OCI-LY1 (cell line): Measurements from ENCODE around the gene ZBTB20.

Source experiments
- H2AFZ ChIP-seq: fragments of 200-600 bp; sonication (generic), shearing (Covaris generic); 2 replicates; pipeline ENCODE4 v1.6.0; 2014; ENCODE audit warnings: antibody characterized with exemption, mild to moderate bottlenecking, low read length
- H3F3A ChIP-seq: fragments of 200-600 bp; sonication (generic), shearing (Covaris generic); 2 replicates; pipeline ENCODE4 v1.6.0; 2014; ENCODE audit warnings: mild to moderate bottlenecking, antibody characterized with exemption, low read length, moderate library complexity; ENCODE audit not compliant: insufficient read depth
- H3K27ac ChIP-seq: fragments of 200-600 bp; sonication (generic); 2 replicates; pipeline ENCODE4 v1.5.1; 2014; ENCODE audit warnings: low read length, mixed run types, mild to moderate bottlenecking, low read depth; ENCODE audit not compliant: poor library complexity, severe bottlenecking
- H3K27me3 ChIP-seq: fragments of 200-600 bp; sonication (generic); 2 replicates; pipeline ENCODE4 v1.6.0; 2014; ENCODE audit warnings: antibody characterized with exemption, mild to moderate bottlenecking, low read length, moderate library complexity; ENCODE audit not compliant: insufficient read depth
- H3K36me3 ChIP-seq: fragments of 200-600 bp; sonication (generic); 2 replicates; pipeline ENCODE4 v1.6.1; 2014; ENCODE audit warnings: mild to moderate bottlenecking, antibody characterized with exemption, low read length, moderate library complexity, mixed read lengths; ENCODE audit not compliant: insufficient read depth
- H3K4me1 ChIP-seq: fragments of 200-600 bp; sonication (generic); 2 replicates; pipeline ENCODE4 v1.5.1; 2014; ENCODE audit warnings: mild to moderate bottlenecking, low read length, moderate library complexity; ENCODE audit not compliant: insufficient read depth, severe bottlenecking
- H3K4me2 ChIP-seq: fragments of 200-600 bp; sonication (generic), shearing (Covaris generic); 2 replicates; pipeline ENCODE4 v1.6.1; 2014; ENCODE audit warnings: low read length
- H3K4me3 ChIP-seq: fragments of 200-600 bp; sonication (generic); 2 replicates; pipeline ENCODE4 v1.5.1; 2014; ENCODE audit warnings: low read length, low read depth, mild to moderate bottlenecking, mixed read lengths; ENCODE audit not compliant: poor library complexity, severe bottlenecking
- H3K79me2 ChIP-seq: fragments of 200-600 bp; shearing (Covaris generic); 2 replicates; pipeline ENCODE4 v1.6.1; 2016; ENCODE audit warnings: mixed run types, low read length, mixed read lengths; ENCODE audit not compliant: insufficient read depth
- H3K9ac ChIP-seq: fragments of 200-600 bp; sonication (generic), shearing (Covaris generic); 2 replicates; pipeline ENCODE4 v1.6.1; 2014; ENCODE audit warnings: mild to moderate bottlenecking, low read length, mixed read lengths
- H3K9me2 ChIP-seq: fragments of 200-600 bp; sonication (generic), shearing (Covaris generic); 2 replicates; pipeline ENCODE4 v1.6.1; 2014; ENCODE audit warnings: low read depth, mild to moderate bottlenecking, low read length, mixed read lengths
- H3K9me3 ChIP-seq: fragments of 200-600 bp; shearing (Covaris generic); 2 replicates; pipeline ENCODE4 v1.6.1; 2014; ENCODE audit warnings: low read length, mixed read lengths
- H4K20me1 ChIP-seq: fragments of 200-600 bp; sonication (generic), shearing (Covaris generic); 2 replicates; pipeline ENCODE4 v1.6.0; 2016; ENCODE audit warnings: mild to moderate bottlenecking, low read length; ENCODE audit not compliant: insufficient read depth
- CTCF ChIP-seq: fragments of 200-600 bp; sonication (generic), shearing (Covaris generic); IDR thresholded peaks from 2 replicates; pipeline ENCODE4 v1.5.1; 2017; ENCODE audit warnings: mild to moderate bottlenecking, antibody characterized with exemption, low read length, moderate library complexity, mixed read lengths
- EZH2 ChIP-seq: fragments of 200-600 bp; sonication (generic), shearing (Covaris generic); IDR thresholded peaks from 2 replicates; pipeline ENCODE4 v1.8.0; 2017; ENCODE audit warnings: borderline replicate concordance, mixed run types, mild to moderate bottlenecking, antibody characterized with exemption, low read length, moderate library complexity, mixed read lengths

ZBTB20 gene

GRCh38 chr3:114660124-114660523, 487.0 kb downstream of the ZBTB20 start:
- Histone ChIP-seq H4K20me1 (no peaks in the 10 kb centered on the region), H3K4me2 (no peak overlapping the region), H3K27me3 (no peaks in the 10 kb centered on the region), H3K27ac (no peak overlapping the region), H3K79me2 (no peaks in the 10 kb centered on the region), H3K4me1 (no peaks in the 10 kb centered on the region), H3K4me3 (no peak overlapping the region), H2AFZ (no peak overlapping the region), H3K36me3 (no peaks in the 10 kb centered on the region), H3F3A (no peaks in the 10 kb centered on the region), H3K9ac (no peak overlapping the region), H3K9me3 (no peaks in the 10 kb centered on the region), H3K9me2 (no peaks in the 10 kb centered on the region)
- no peak for TF ChIP-seq CTCF
- no peak for TF ChIP-seq EZH2

GRCh38 chr3:114659109-114660061, 487.7 kb downstream of the ZBTB20 start:
- no peak for TF ChIP-seq EZH2
- TF ChIP-seq CTCF = no peak
- H4K20me1 ChIP-seq = no peaks in the 10 kb centered on the region
- no peaks in the 10 kb centered on the region for H3K9me3 ChIP-seq
- no peaks in the 10 kb centered on the region for H3K27me3 ChIP-seq
- H3K9ac ChIP-seq = no peak overlapping the region
- H3K4me1 ChIP-seq = no peaks in the 10 kb centered on the region
- no peaks in the 10 kb centered on the region for H3K79me2 ChIP-seq
- H3K4me2 ChIP-seq = no peak overlapping the region
- no peaks in the 10 kb centered on the region for H3K9me2 ChIP-seq
- H3K4me3 ChIP-seq = no peak overlapping the region
- H3K36me3 ChIP-seq = no peaks in the 10 kb centered on the region
- no peak overlapping the region for H3K27ac ChIP-seq
- H3F3A ChIP-seq = no peaks in the 10 kb centered on the region
- H2AFZ ChIP-seq = no peak overlapping the region

- H3K4me1 ChIP-seq = no peaks in the 10 kb centered on the region
Measured at GRCh38 chr3:114651555-114651954, 495.5 kb downstream of the ZBTB20 start.

More at GRCh38 chr3:114651555-114651954, 495.5 kb downstream of the ZBTB20 start:
- Histone ChIP-seq H3F3A (0 out of 2 replicates have a peak, but pooled peaks cover 2% of the 10 kb centered on the region), H3K36me3 (no peaks in the 10 kb centered on the region), H4K20me1 (no peaks in the 10 kb centered on the region), H3K79me2 (no peaks in the 10 kb centered on the region), H3K27ac (no peak overlapping the region), H3K9me3 (no peaks in the 10 kb centered on the region), H3K9me2 (no peaks in the 10 kb centered on the region), H3K27me3 (no peaks in the 10 kb centered on the region), H3K9ac (no peak overlapping the region), H3K4me3 (no peak overlapping the region), H3K4me2 (no peak overlapping the region), H2AFZ (no peak overlapping the region)
- TF ChIP-seq CTCF (no peak), EZH2 (no peak)
